HepG2 (cell line): Measurements from ENCODE around the gene C20orf204. TPM values are rescaled to one million over a fixed set of nuclear protein-coding genes. Genes with fewer than 3 reads are reported as not detected.

Experiments used
- ELF3 ChIP-seq: IDR thresholded peaks from 2 replicates; pipeline ENCODE4 v1.6.1; 2016; ENCODE audit warnings: missing genetic modification reagents, missing compliant biosample characterization
- NRL ChIP-seq: sonication (generic); formaldehyde crosslinking; IDR thresholded peaks from 2 replicates; pipeline ENCODE4 v1.5.0; 2020; ENCODE audit warnings: missing genetic modification reagents, mild to moderate bottlenecking, moderate library complexity, borderline replicate concordance
- SOX6 ChIP-seq, 2 experiments: fragments of 450-650 bp in 1 of 2; sonication (generic) in 1 of 2; formaldehyde crosslinking in 1 of 2; IDR thresholded peaks; 2 replicates each; pipeline versions ENCODE4 v1.4.0 to v1.6.1; 2017 to 2020; ENCODE audit warnings: antibody characterized with exemption in 1 of 2, mild to moderate bottlenecking in 1 of 2, missing genetic modification reagents in 1 of 2
- ZNF234 ChIP-seq: sonication (generic); formaldehyde crosslinking; conservative IDR thresholded peaks from 2 replicates; pipeline ENCODE4 v1.5.1; 2020; ENCODE audit warnings: mild to moderate bottlenecking, missing genetic modification reagents
- ZNF350 ChIP-seq: sonication (generic); formaldehyde crosslinking; IDR thresholded peaks from 2 replicates; pipeline ENCODE4 v1.4.0; 2020; ENCODE audit warnings: mild to moderate bottlenecking, low read depth, missing genetic modification reagents, borderline replicate concordance
- ZNF567 ChIP-seq: sonication (generic); formaldehyde crosslinking; IDR thresholded peaks from 2 replicates; pipeline ENCODE4 v1.8.1; 2023; ENCODE audit warnings: mild to moderate bottlenecking, missing genetic modification reagents, borderline replicate concordance
- ZNF788 ChIP-seq: sonication (generic); formaldehyde crosslinking; IDR thresholded peaks from 2 replicates; pipeline ENCODE4 v1.5.0; 2020; ENCODE audit warnings: mild to moderate bottlenecking, missing genetic modification reagents, borderline replicate concordance
- polyA plus RNA-seq, 8 experiments: library from polyadenylated mRNA; depleted of rRNA in 3 of 8; stranded (reverse) in 7 of 8; unstranded in 1 of 8; fragments of >200 nt; fragmentation: Illumina TruSeq in 4 of 8; extraction: Trizol in 4 of 8; gene quantifications; 2 replicates each; pipeline versions ENCODE4 v1.2.1 to v1.2.3, GENCODE V29; 2011 to 2016; ENCODE audit warnings: low read depth in 4 of 8, missing spikeins in 1 of 8, mixed read lengths in 1 of 8; ENCODE audit not compliant: insufficient read depth in 1 of 8
- total RNA-seq, 5 experiments: library from RNA; depleted of rRNA; stranded (reverse); fragments of >200 nt; fragmentation: Illumina TruSeq; extraction: Trizol; gene quantifications; 2 replicates each; pipeline ENCODE4 v1.2.3, GENCODE V29; 2016; ENCODE audit warnings: low read depth in 1 of 5
- TF ChIP-seq, protein P1 (sequence below): sonication (generic); formaldehyde crosslinking; IDR thresholded peaks from 2 replicates; pipeline ENCODE4 v1.4.0; 2020; ENCODE audit warnings: missing genetic modification reagents
- TF ChIP-seq, protein P2 (sequence below): IDR thresholded peaks from 2 replicates; pipeline ENCODE4 v1.6.1; 2018; ENCODE audit warnings: missing genetic modification reagents
- TF ChIP-seq, protein P3 (sequence below): sonication (generic); formaldehyde crosslinking; IDR thresholded peaks from 2 replicates; pipeline ENCODE4 v1.5.1; 2020; ENCODE audit warnings: mild to moderate bottlenecking, missing genetic modification reagents, moderate library complexity
- TF ChIP-seq, protein P4 (sequence below): IDR thresholded peaks from 2 replicates; pipeline ENCODE4 v1.6.1; 2016; ENCODE audit warnings: mild to moderate bottlenecking, missing biosample characterization, missing genetic modification reagents
- TF ChIP-seq, protein P5 (sequence below), 2 experiments: fragments of 450-650 bp in 1 of 2; sonication (generic) in 1 of 2; formaldehyde crosslinking; IDR thresholded peaks; 2 replicates each; pipeline versions ENCODE4 v1.5.0 to v1.8.0; 2020 to 2022; ENCODE audit warnings: mild to moderate bottlenecking in 1 of 2, missing genetic modification reagents in 1 of 2
- TF ChIP-seq, protein P6 (sequence below): sonication (generic); formaldehyde crosslinking; IDR thresholded peaks from 2 replicates; pipeline ENCODE4 v1.4.0; 2020; ENCODE audit warnings: mild to moderate bottlenecking, missing genetic modification reagents, borderline replicate concordance
- TF ChIP-seq, protein P7 (sequence below): sonication (generic); formaldehyde crosslinking; IDR thresholded peaks from 2 replicates; pipeline ENCODE4 v1.9.0; 2021; ENCODE audit warnings: missing genetic modification reagents, borderline replicate concordance

C20orf204 gene
- total and polyA plus RNA-seq, 2 of the 13 experiments (the other 11 are each of a cell fraction or from before 2014, with no cell fraction given) = 22.1 to 80.0 TPM

DNA sequence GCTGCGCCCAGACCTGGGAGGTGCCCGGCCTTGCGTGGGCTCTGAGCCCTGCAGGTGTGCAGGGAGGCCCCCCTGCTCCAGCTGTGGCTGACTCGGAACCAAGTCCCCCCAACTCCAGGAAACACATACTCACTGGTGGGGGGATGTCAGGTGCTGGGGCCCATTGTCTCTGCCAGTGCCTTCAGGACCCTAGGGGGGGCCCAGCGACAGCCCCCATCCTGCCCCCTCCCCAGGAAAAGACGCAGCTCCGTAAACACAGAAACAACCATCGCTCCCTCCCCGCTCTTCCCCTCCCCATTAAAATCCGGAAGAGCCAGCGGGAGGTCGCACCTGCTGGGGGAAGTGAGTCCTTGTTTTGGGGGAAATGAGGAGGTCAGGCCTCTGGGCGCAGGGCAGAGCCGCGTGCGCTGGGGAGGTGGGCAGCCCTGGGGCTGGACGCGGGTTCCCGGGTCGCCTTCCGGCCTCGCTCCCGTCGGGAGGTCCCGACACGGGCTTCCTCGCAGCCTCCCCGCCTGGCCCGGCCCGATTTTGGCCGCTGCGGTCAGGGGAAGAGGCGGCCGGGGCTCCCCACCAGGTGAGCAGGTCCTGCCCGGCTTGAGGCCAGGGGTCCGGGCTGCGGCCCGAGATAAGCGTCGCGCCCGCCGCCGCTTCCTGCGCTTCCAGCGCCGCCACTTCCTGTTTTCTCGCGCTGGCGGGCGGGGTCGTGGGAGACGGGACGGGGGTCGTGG, 6.2 kb downstream of the C20orf204 start (continued):
- TF ChIP-seq, protein P1, sequence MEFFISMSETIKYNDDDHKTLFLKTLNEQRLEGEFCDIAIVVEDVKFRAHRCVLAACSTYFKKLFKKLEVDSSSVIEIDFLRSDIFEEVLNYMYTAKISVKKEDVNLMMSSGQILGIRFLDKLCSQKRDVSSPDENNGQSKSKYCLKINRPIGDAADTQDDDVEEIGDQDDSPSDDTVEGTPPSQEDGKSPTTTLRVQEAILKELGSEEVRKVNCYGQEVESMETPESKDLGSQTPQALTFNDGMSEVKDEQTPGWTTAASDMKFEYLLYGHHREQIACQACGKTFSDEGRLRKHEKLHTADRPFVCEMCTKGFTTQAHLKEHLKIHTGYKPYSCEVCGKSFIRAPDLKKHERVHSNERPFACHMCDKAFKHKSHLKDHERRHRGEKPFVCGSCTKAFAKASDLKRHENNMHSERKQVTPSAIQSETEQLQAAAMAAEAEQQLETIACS (CRISPR knock-in tag) = no peak
- TF ChIP-seq, protein P2, sequence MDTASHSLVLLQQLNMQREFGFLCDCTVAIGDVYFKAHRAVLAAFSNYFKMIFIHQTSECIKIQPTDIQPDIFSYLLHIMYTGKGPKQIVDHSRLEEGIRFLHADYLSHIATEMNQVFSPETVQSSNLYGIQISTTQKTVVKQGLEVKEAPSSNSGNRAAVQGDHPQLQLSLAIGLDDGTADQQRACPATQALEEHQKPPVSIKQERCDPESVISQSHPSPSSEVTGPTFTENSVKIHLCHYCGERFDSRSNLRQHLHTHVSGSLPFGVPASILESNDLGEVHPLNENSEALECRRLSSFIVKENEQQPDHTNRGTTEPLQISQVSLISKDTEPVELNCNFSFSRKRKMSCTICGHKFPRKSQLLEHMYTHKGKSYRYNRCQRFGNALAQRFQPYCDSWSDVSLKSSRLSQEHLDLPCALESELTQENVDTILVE = no peak; the same call in 1 of the 2 replicates
- TF ChIP-seq NRL = peak; percentile 93
- TF ChIP-seq, protein P3, sequence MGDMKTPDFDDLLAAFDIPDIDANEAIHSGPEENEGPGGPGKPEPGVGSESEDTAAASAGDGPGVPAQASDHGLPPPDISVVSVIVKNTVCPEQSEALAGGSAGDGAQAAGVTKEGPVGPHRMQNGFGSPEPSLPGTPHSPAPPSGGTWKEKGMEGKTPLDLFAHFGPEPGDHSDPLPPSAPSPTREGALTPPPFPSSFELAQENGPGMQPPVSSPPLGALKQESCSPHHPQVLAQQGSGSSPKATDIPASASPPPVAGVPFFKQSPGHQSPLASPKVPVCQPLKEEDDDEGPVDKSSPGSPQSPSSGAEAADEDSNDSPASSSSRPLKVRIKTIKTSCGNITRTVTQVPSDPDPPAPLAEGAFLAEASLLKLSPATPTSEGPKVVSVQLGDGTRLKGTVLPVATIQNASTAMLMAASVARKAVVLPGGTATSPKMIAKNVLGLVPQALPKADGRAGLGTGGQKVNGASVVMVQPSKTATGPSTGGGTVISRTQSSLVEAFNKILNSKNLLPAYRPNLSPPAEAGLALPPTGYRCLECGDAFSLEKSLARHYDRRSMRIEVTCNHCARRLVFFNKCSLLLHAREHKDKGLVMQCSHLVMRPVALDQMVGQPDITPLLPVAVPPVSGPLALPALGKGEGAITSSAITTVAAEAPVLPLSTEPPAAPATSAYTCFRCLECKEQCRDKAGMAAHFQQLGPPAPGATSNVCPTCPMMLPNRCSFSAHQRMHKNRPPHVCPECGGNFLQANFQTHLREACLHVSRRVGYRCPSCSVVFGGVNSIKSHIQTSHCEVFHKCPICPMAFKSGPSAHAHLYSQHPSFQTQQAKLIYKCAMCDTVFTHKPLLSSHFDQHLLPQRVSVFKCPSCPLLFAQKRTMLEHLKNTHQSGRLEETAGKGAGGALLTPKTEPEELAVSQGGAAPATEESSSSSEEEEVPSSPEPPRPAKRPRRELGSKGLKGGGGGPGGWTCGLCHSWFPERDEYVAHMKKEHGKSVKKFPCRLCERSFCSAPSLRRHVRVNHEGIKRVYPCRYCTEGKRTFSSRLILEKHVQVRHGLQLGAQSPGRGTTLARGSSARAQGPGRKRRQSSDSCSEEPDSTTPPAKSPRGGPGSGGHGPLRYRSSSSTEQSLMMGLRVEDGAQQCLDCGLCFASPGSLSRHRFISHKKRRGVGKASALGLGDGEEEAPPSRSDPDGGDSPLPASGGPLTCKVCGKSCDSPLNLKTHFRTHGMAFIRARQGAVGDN (CRISPR knock-in tag) = peak; percentile 91
- no peak for TF ChIP-seq SOX6 (IDR thresholded peaks at IDR 0.05)
- TF ChIP-seq SOX6 (CRISPR knock-in tag; IDR thresholded peaks at IDR 0.05) = peak; percentile 36; the same call in 1 of the 2 replicates
- TF ChIP-seq, protein P4, sequence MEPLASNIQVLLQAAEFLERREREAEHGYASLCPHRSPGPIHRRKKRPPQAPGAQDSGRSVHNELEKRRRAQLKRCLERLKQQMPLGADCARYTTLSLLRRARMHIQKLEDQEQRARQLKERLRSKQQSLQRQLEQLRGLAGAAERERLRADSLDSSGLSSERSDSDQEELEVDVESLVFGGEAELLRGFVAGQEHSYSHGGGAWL (CRISPR knock-in tag) = peak; percentile 74
- peak; percentile 85; the same call in 1 of the 2 replicates for TF ChIP-seq ZNF234
- TF ChIP-seq, protein P5, sequence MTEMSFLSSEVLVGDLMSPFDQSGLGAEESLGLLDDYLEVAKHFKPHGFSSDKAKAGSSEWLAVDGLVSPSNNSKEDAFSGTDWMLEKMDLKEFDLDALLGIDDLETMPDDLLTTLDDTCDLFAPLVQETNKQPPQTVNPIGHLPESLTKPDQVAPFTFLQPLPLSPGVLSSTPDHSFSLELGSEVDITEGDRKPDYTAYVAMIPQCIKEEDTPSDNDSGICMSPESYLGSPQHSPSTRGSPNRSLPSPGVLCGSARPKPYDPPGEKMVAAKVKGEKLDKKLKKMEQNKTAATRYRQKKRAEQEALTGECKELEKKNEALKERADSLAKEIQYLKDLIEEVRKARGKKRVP (CRISPR knock-in tag; IDR thresholded peaks at IDR 0.05) = no peak; a peak in 1 of 4 replicates
- TF ChIP-seq ZNF788 (CRISPR knock-in tag) = peak; percentile 82; the same call in 1 of the 2 replicates
- 0 out of 2 replicates have a peak, but pooled peaks have one; percentile 75 for TF ChIP-seq ZNF567
- TF ChIP-seq, protein P6, sequence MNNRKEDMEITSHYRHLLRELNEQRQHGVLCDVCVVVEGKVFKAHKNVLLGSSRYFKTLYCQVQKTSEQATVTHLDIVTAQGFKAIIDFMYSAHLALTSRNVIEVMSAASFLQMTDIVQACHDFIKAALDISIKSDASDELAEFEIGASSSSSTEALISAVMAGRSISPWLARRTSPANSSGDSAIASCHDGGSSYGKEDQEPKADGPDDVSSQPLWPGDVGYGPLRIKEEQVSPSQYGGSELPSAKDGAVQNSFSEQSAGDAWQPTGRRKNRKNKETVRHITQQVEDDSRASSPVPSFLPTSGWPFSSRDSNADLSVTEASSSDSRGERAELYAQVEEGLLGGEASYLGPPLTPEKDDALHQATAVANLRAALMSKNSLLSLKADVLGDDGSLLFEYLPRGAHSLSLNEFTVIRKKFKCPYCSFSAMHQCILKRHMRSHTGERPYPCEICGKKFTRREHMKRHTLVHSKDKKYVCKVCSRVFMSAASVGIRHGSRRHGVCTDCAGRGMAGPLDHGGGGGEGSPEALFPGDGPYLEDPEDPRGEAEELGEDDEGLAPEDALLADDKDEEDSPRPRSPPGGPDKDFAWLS (CRISPR knock-in tag) = peak; percentile 17; the same call in 1 of the 2 replicates
- TF ChIP-seq, protein P7, sequence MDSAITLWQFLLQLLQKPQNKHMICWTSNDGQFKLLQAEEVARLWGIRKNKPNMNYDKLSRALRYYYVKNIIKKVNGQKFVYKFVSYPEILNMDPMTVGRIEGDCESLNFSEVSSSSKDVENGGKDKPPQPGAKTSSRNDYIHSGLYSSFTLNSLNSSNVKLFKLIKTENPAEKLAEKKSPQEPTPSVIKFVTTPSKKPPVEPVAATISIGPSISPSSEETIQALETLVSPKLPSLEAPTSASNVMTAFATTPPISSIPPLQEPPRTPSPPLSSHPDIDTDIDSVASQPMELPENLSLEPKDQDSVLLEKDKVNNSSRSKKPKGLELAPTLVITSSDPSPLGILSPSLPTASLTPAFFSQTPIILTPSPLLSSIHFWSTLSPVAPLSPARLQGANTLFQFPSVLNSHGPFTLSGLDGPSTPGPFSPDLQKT = no peak
- TF ChIP-seq ELF3 (CRISPR knock-in tag) = peak; percentile 68
- 0 out of 2 replicates have a peak, but pooled peaks have one; percentile 42 for TF ChIP-seq ZNF350
